Ishikawa (cell line): ENCODE results near the gene ZSWIM5.

Experiments used
- CEBPB ChIP-seq: IDR thresholded peaks from 2 replicates; pipeline ENCODE4 v1.6.1; 2012
- EP300 ChIP-seq: IDR thresholded peaks from 2 replicates; pipeline ENCODE4 v1.6.1; 2012; ENCODE audit warnings: borderline replicate concordance
- FOXM1 ChIP-seq: IDR thresholded peaks from 2 replicates; pipeline ENCODE4 v1.6.1; 2012; ENCODE audit warnings: low read depth, borderline replicate concordance
- MAX ChIP-seq: IDR thresholded peaks from 2 replicates; pipeline ENCODE4 v1.6.1; 2012
- REST ChIP-seq: IDR thresholded peaks from 2 replicates; pipeline ENCODE4 v1.6.1; 2012; ENCODE audit warnings: low read depth, mild to moderate bottlenecking
- TAF1 ChIP-seq: IDR thresholded peaks from 2 replicates; pipeline ENCODE4 v1.6.1; 2012; ENCODE audit warnings: low read depth, mild to moderate bottlenecking
- USF1 ChIP-seq: IDR thresholded peaks from 2 replicates; pipeline ENCODE4 v1.6.1; 2012
- YY1 ChIP-seq: IDR thresholded peaks from 2 replicates; pipeline ENCODE4 v1.6.1; 2012; ENCODE audit warnings: low read depth

- no peak for TF ChIP-seq TAF1
- TF ChIP-seq YY1, result no peak
- no peak for TF ChIP-seq EP300
- TF ChIP-seq CEBPB, result no peak
- TF ChIP-seq USF1, result no peak
- TF ChIP-seq FOXM1, result no peak
- no peak for TF ChIP-seq MAX
- TF ChIP-seq REST, result no peak
Observed at GRCh38 chr1:45097079-45097478, 109.3 kb downstream of the ZSWIM5 start.
